Endothelial cell of umbilical vein (primary cell): Measurements from ENCODE around the gene SOX12. TPM values are rescaled to one million over a fixed set of nuclear protein-coding genes. Genes with fewer than 3 reads are reported as not detected.

Experiments
- BruUV-seq: library from RNA; stranded (reverse); fragments of 400-500 nt; replicated peaks from 2 replicates; lab custom pipeline; 2021; lab: Mats Ljungman, UMichigan
- CTCF ChIA-PET: fragments of 300-600, 350-600 bp; sonication (Branson Sonifier 250); formaldehyde crosslinking; loops from one replicate; lab custom pipeline; 2021; ENCODE audit warnings: antibody characterized with exemption, inconsistent platforms; lab: Charles Lee
- POLR2A ChIA-PET: fragments of 300-600, 350-600 bp; sonication (Branson Sonifier 250); formaldehyde crosslinking; loops from one replicate; lab custom pipeline; 2021; ENCODE audit warnings: antibody characterized with exemption, inconsistent platforms; lab: Charles Lee
- DNase-seq: peaks from one replicate; pipeline ENCODE4 v3.0.0-alpha.2; 2011; ENCODE audit warnings: low read depth, low spot score
- FAIRE-seq: peaks from 2 replicates; lab custom pipeline; 2011; peaks lifted over from hg19 to GRCh38; lab: Jason Lieb, UNC
- H2AFZ ChIP-seq: 2 replicates; pipeline ENCODE4 v1.6.0; 2012; ENCODE audit warnings: low read depth, low read length, control low read depth, inconsistent platforms
- H3K27ac ChIP-seq: 2 replicates; pipeline ENCODE4 v1.5.1; 2011; ENCODE audit warnings: low read depth, mild to moderate bottlenecking, control low read depth, low read length, moderate library complexity; ENCODE audit not compliant: insufficient read depth
- H3K27me3 ChIP-seq, 2 experiments: 2 replicates each; pipeline versions ENCODE4 v1.6.0 to v1.6.1; 2011; ENCODE audit warnings: low read length in 2 of 2, mixed read lengths in 1 of 2; ENCODE audit not compliant: control insufficient read depth in 2 of 2, insufficient read depth in 2 of 2
- H3K36me3 ChIP-seq, 2 experiments: 2 replicates in 1 of 2; 3 replicates in 1 of 2; pipeline ENCODE4 v1.5.1; 2011; ENCODE audit warnings: low read length in 2 of 2, mild to moderate bottlenecking in 1 of 2, moderate library complexity in 1 of 2; ENCODE audit not compliant: control insufficient read depth in 2 of 2, insufficient read depth in 2 of 2; ENCODE audit errors: extremely low read depth in 1 of 2
- H3K4me1 ChIP-seq: 3 replicates; pipeline ENCODE4 v1.5.1; 2011; ENCODE audit warnings: mild to moderate bottlenecking, low read length; ENCODE audit not compliant: control insufficient read depth, insufficient read depth; ENCODE audit errors: extremely low read depth
- H3K4me2 ChIP-seq: 2 replicates; pipeline ENCODE4 v1.6.1; 2011; ENCODE audit warnings: low read length, control low read depth, mixed read lengths; ENCODE audit not compliant: insufficient read depth
- H3K4me3 ChIP-seq, 3 experiments: fragments of 200-600 bp in 1 of 3; sonication (generic), shearing (Covaris generic) in 1 of 3; replicated peaks in 1 of 3; 2 replicates each; pipeline ENCODE4 v1.5.1; 2011 to 2016; ENCODE audit warnings: control low read depth in 3 of 3, low read length in 3 of 3, mild to moderate bottlenecking in 2 of 3, inconsistent platforms in 1 of 3, low read depth in 1 of 3, moderate library complexity in 1 of 3; ENCODE audit not compliant: insufficient read depth in 1 of 3
- H3K79me2 ChIP-seq: 2 replicates; pipeline ENCODE4 v1.6.0; 2012; ENCODE audit warnings: low read length, inconsistent platforms; ENCODE audit not compliant: control insufficient read depth, insufficient read depth
- H3K9ac ChIP-seq: replicated peaks from 2 replicates; pipeline ENCODE3; 2011; ENCODE audit warnings: low read length, control low read depth; ENCODE audit not compliant: insufficient read depth; ENCODE audit errors: extremely low read depth
- H3K9me1 ChIP-seq: replicated peaks from 3 replicates; pipeline ENCODE4 v1.6.0; 2011; ENCODE audit warnings: mild to moderate bottlenecking, low read length; ENCODE audit not compliant: control insufficient read depth, insufficient read depth; ENCODE audit errors: extremely low read depth
- H3K9me3 ChIP-seq: replicated peaks from 2 replicates; pipeline ENCODE4 v1.5.1; 2012; ENCODE audit warnings: low read length, inconsistent platforms; ENCODE audit not compliant: control insufficient read depth, insufficient read depth
- H4K20me1 ChIP-seq: replicated peaks from 2 replicates; pipeline ENCODE3; 2011; ENCODE audit warnings: mild to moderate bottlenecking, low read length; ENCODE audit not compliant: control insufficient read depth, insufficient read depth; ENCODE audit errors: extremely low read depth
- EZH2 ChIP-seq: IDR thresholded peaks from 2 replicates; pipeline ENCODE4 v1.6.1; 2012; ENCODE audit warnings: borderline replicate concordance, low read depth, mild to moderate bottlenecking, moderate library complexity, low read length, inconsistent platforms; ENCODE audit not compliant: severe bottlenecking
- FOS ChIP-seq: IDR thresholded peaks from 2 replicates; pipeline ENCODE4 v1.6.1; 2011; ENCODE audit warnings: mild to moderate bottlenecking, low read length, moderate library complexity, borderline replicate concordance; ENCODE audit not compliant: insufficient read depth
- GATA2 ChIP-seq: IDR thresholded peaks from 2 replicates; pipeline ENCODE4 v1.7.0; 2011; ENCODE audit warnings: low read depth, mild to moderate bottlenecking, moderate library complexity, mixed read lengths, low read length; ENCODE audit not compliant: insufficient read length, insufficient read depth
- JUN ChIP-seq: IDR thresholded peaks from 2 replicates; pipeline ENCODE4 v1.6.1; 2011; ENCODE audit warnings: borderline replicate concordance, low read depth; ENCODE audit not compliant: insufficient read length, insufficient read depth
- MYC ChIP-seq: IDR thresholded peaks from one replicate; pipeline ENCODE4 v1.6.1; 2011; ENCODE audit warnings: mild to moderate bottlenecking, low read depth, low read length
- POLR2A ChIP-seq: IDR thresholded peaks from 2 replicates; pipeline ENCODE4 v1.6.1; 2012; ENCODE audit warnings: low read depth, mild to moderate bottlenecking, control low read depth, low read length
- POLR2AphosphoS5 ChIP-seq: IDR thresholded peaks from 2 replicates; pipeline ENCODE4 v1.6.1; 2012; ENCODE audit warnings: low read depth, mild to moderate bottlenecking, control low read depth, low read length, moderate library complexity; ENCODE audit not compliant: insufficient read depth
- dilution Hi-C: fragments of 300-500 bp; cut with MboI; formaldehyde crosslinking; loops from one replicate; pipeline ENCODE4 v1.15.0; 2019; ENCODE audit warnings: low sequenced_read_pairs; ENCODE audit not compliant: extremely low pct_ligation_motif_present
- intact Hi-C: fragments of 100-400 bp; cut with micrococcal nuclease; formaldehyde crosslinking; loops from one replicate; pipeline ENCODE4 v1.10.0; 2022
- polyA plus RNA-seq, 4 experiments: library from polyadenylated mRNA; depleted of rRNA in 3 of 4; stranded (reverse) in 3 of 4; unstranded in 1 of 4; fragments of >200 nt; gene quantifications; 2 replicates each; pipeline versions ENCODE4 v1.2.1 to v1.2.3, GENCODE V29; 2011 to 2012; ENCODE audit warnings: missing spikeins in 1 of 4
- total RNA-seq: library from RNA; stranded (reverse); gene quantifications from 2 replicates; pipeline ENCODE4 v1.2.3, GENCODE V29; 2021
- TF ChIP-seq, protein P1 (sequence below), 2 donors: IDR thresholded peaks; 1 replicate in 1 of 2; 2 replicates in 1 of 2; pipeline ENCODE4 v1.5.1; 2011; ENCODE audit warnings: low read length in 2 of 2, mild to moderate bottlenecking in 2 of 2, moderate library complexity in 2 of 2, control low read depth in 1 of 2, inconsistent platforms in 1 of 2, low read depth in 1 of 2; ENCODE audit not compliant: insufficient read depth in 1 of 2; ENCODE audit errors: extremely low read depth in 1 of 2
- TF ChIP-seq, protein P2 (sequence below): IDR thresholded peaks from 2 replicates; pipeline ENCODE4 v1.6.1; 2011; ENCODE audit not compliant: insufficient read depth, insufficient read length

SOX12 gene
- total and polyA plus RNA-seq, 2 donors (not counting 3 experiments of a cell fraction or from before 2014, with no cell fraction given), result 6.2 to 37.7 TPM

DNA sequence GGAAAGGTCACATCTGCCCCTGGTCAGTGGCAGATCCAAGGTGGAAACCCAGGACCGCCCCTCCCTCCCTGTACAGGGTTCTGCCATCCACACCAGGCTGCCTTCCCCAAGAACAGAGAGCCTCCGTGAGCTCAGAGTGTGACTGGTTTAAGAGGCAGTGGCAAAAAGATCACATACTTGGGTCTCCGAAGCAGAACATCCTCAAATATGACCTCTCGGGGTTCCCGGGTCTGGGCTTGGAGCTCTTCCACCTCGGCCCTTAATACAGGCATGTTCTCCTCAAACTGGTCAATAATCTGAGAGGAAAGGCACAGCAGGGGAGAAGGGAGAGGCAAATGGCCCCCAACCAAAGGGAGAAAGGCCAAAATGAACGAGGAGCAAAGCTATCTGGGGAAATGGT, 49.6 kb upstream of the SOX12 start:
- Histone ChIP-seq H3K4me2 (no peak overlapping the region), H2AFZ (no peak overlapping the region), H3K27ac (no peak overlapping the region), H4K20me1 (no peaks in the 10 kb centered on the region), H3K9me3 (no peaks in the 10 kb centered on the region), H3K36me3 (peaks cover 0 to 33% of the 10 kb centered on the region in 2 experiments), H3K27me3 (no peaks in the 10 kb centered on the region), H3K9me1 (no peaks in the 10 kb centered on the region), H3K79me2 (no peaks in the 10 kb centered on the region), H3K9ac (no peak overlapping the region), H3K4me3 (no peak overlapping the region), H3K4me1 (no peaks in the 10 kb centered on the region)
- BruUV-seq, result no TSS peak
- ChIA-PET POLR2A (no interaction called here), CTCF (no interaction called here)
- dilution Hi-C loops, result no loop called here
- FAIRE-seq, result no peak
- DNase-seq, result no peak
- TF ChIP-seq POLR2A (no peak), POLR2AphosphoS5 (no peak), MYC (no peak)
- intact Hi-C loops, result no loop called here

DNA sequence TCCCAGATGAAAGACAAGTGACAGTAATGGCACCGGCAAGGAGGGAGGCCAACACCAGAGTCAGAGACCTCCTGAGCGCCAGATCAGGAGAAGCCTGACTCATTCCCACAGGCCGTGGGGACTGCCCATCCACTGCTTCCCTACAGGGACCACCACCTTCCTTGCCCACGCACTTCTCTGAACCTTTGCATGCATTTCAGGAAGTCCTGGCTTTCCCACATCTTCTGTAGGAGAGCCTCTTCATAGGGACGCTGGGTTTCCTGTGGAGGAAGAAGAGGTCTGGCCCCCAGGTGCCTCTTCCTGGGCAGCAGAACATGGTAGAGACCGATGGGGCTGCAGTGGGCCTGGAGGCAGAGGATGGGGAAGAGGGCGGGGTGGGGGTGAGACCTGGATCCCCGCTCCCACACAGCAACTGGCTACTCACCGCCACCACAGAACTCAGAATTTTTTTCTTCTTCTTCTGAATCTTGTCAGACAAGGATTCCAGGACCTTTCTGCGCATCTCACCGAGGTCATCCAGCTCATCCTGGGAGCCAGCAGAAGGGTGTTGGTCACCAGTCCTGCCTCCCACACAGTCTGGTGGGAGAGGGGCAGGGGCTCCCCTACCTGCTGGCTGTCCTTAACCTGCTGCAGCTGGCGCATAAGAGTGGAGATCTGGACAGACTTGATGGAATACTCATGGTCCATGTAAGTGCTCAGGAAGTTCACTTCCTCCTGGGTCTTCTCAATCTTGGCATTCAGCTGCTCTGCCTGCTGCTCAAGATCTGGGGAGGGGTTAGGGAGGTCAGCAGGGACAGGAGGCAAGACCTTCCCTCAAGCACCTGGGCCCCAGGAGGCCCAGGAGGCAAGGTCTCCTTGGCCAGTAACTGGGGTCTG, 48.5 kb upstream of the SOX12 start:
- Histone ChIP-seq H4K20me1 (no peaks in the 10 kb centered on the region), H3K4me1 (no peaks in the 10 kb centered on the region), H3K27ac (no peak overlapping the region), H3K9ac (no peak overlapping the region), H3K27me3 (no peaks in the 10 kb centered on the region), H3K79me2 (no peaks in the 10 kb centered on the region), H3K4me2 (no peak overlapping the region), H3K4me3 (no peak overlapping the region), H3K9me3 (no peaks in the 10 kb centered on the region), H2AFZ (no peak overlapping the region), H3K36me3 (peaks cover 0 to 36% of the 10 kb centered on the region in 2 experiments), H3K9me1 (no peaks in the 10 kb centered on the region)
- dilution Hi-C loops, result no loop called here
- FAIRE-seq, result no peak
- TF ChIP-seq GATA2 (no peak), FOS (no peak), POLR2A (no peak), MYC (no peak), JUN (no peak), EZH2 (no peak), POLR2AphosphoS5 (no peak)
- TF ChIP-seq, protein P1, sequence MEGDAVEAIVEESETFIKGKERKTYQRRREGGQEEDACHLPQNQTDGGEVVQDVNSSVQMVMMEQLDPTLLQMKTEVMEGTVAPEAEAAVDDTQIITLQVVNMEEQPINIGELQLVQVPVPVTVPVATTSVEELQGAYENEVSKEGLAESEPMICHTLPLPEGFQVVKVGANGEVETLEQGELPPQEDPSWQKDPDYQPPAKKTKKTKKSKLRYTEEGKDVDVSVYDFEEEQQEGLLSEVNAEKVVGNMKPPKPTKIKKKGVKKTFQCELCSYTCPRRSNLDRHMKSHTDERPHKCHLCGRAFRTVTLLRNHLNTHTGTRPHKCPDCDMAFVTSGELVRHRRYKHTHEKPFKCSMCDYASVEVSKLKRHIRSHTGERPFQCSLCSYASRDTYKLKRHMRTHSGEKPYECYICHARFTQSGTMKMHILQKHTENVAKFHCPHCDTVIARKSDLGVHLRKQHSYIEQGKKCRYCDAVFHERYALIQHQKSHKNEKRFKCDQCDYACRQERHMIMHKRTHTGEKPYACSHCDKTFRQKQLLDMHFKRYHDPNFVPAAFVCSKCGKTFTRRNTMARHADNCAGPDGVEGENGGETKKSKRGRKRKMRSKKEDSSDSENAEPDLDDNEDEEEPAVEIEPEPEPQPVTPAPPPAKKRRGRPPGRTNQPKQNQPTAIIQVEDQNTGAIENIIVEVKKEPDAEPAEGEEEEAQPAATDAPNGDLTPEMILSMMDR (IDR thresholded peaks at IDR 0.05; ENCODE audit: extremely low read depth in 1 of 2, insufficient read depth in 1 of 2, low read depth in 1 of 2, low read length in 2 of 2), result no peak
- TF ChIP-seq, protein P2, sequence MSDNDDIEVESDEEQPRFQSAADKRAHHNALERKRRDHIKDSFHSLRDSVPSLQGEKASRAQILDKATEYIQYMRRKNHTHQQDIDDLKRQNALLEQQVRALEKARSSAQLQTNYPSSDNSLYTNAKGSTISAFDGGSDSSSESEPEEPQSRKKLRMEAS, result no peak
- DNase-seq, result no peak
- CTCF ChIA-PET, result interaction anchor here (3.3 kb wide), 1 partner anchor 53 kb away, joined by 22 read pairs; no protein-coding TSS in a partner anchor
- POLR2A ChIA-PET, result interaction anchor here (0.6 kb wide), 1 partner anchor 81 kb away, joined by 5 read pairs; no protein-coding TSS in a partner anchor
- BruUV-seq, result no TSS peak
- intact Hi-C loops, result no loop called here
